GM21526 (cell line): ENCODE data around the gene NCK2.
A peak's percentile ranks its signal among the peaks of the same experiment; 100 is the strongest.

ENCODE experiments used
- ATAC-seq: cut with Tn5 transposase; IDR thresholded peaks from one replicate; pipeline ENCODE4 v1.9.1; 2021; ENCODE audit warnings: moderate library complexity; ENCODE audit not compliant: unreplicated experiment, low FRiP score

The NCK2 gene

GRCh38 chr2:105866216-105867185 is 121.8 kb downstream of the NCK2 start:
- ATAC-seq = no peak

GRCh38 chr2:105867587-105867986 is 122.9 kb downstream of the NCK2 start:
- no peak for ATAC-seq

GRCh38 chr2:105868060-105868459 is 123.3 kb downstream of the NCK2 start:
- no peak for ATAC-seq

GRCh38 chr2:105869341-105869740 is 124.6 kb downstream of the NCK2 start:
- no peak for ATAC-seq

GRCh38 chr2:105870062-105870461 is 125.3 kb downstream of the NCK2 start:
- no peak for ATAC-seq

GRCh38 chr2:105870858-105871257 is 126.1 kb downstream of the NCK2 start:
- ATAC-seq = no peak

GRCh38 chr2:105872142-105872728 is 127.5 kb downstream of the NCK2 start:
- ATAC-seq = no peak

- no peak for ATAC-seq
These were observed 128.1 kb downstream of the NCK2 start for GRCh38 chr2:105872830-105873229.

GRCh38 chr2:105873281-105873680 is 128.6 kb downstream of the NCK2 start:
- ATAC-seq = peak; percentile 16

- ATAC-seq = peak; percentile 90
These were observed 129.0 kb downstream of the NCK2 start for GRCh38 chr2:105873721-105874120.

- no peak for ATAC-seq
These were observed 129.8 kb downstream of the NCK2 start for GRCh38 chr2:105874466-105874865.

- ATAC-seq = no peak
These were observed 130.5 kb downstream of the NCK2 start for GRCh38 chr2:105875241-105875640.

- no peak for ATAC-seq
These were observed 131.5 kb downstream of the NCK2 start for GRCh38 chr2:105876191-105876590.

- no peak for ATAC-seq
These were observed 133.2 kb downstream of the NCK2 start for GRCh38 chr2:105877945-105878344.

- ATAC-seq = no peak
These were observed 134.5 kb downstream of the NCK2 start for GRCh38 chr2:105879106-105879802.

- no peak for ATAC-seq
These were observed 135.1 kb downstream of the NCK2 start for GRCh38 chr2:105879803-105880300.

GRCh38 chr2:105880637-105881036 is 135.9 kb downstream of the NCK2 start:
- ATAC-seq = no peak

GRCh38 chr2:105881286-105882136 is 136.8 kb downstream of the NCK2 start:
- no peak for ATAC-seq

GRCh38 chr2:105882341-105882740 is 137.6 kb downstream of the NCK2 start:
- no peak for ATAC-seq

- ATAC-seq = no peak
These were observed 138.3 kb downstream of the NCK2 start for GRCh38 chr2:105882920-105883435.
